ENCODE results near the gene MMP15.
"Not testable (repeated sequence)": the region's sequence is repeated elsewhere in the genome, so short reads cannot be mapped to it uniquely, and the experiment has no call there.

The MMP15 gene

DNA sequence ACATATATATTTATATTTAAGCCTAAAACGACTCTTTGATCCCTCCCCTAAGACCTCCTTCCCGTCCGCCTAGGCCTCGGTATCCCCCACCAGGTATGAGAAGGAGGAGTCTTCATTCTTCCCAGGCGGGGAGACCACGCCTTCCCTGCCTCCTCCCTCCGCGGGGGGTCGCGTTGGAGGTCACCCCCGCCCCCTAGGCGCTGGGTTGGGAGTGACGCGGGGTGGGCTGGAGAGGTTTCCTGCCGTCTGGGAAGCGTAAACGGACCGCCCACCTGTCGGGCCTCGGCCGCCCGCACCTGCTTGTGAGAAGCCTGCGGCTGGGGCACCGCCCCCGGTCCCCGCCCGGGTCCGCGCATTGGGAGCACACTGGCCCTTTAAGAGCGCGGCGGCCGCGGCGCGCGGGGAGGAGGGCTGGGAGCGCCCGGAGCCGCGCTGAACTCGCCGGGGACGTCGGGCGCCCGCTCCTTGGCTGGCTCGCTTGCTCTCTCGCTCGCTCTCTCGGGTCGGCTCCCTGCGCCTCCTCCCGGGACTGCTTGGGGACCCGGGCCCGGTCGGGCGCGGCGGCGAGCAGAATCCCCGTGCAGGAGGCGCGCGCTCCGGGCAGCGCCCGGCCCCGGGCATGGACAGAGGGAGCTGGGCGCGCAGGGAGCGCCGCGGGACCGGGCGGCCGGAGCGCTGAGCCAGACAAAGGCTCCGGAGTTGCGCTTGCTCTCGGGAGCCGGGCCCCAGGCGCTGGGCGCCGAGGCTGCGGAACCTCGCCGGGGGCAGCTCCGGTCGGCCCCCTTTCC, at the start of gene MMP15:
Gene MMP15, plus strand, starts transcription at position 404 of the 788 bp plus-strand sequence. CDS start 597 bp downstream, outside the sequence.
- no peak for FAIRE-seq

DNA sequence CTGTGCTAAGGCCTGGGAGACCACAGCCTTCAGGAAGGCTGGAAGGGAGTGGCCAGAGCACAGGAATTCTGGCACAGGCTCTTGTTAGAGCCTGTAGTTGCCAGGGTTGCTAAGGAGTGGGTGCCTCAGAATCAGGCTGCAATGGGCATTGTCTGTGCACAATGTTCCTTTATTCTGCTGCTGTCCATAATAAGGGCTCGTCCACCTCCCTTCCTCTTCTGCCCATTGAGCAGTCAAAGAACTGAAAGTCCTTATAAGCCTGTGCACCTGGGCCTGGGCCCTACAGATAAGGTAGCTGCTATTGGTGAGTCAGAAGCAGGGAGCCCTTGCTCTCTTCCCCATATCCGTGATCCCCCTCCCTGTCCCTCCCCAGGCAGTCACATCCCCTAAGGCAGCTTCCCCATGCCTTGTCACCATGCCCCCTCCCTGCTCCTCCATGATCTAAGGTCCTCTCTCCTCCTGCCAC, 49.2 kb upstream of the MMP15 start:
- no peak for FAIRE-seq

DNA sequence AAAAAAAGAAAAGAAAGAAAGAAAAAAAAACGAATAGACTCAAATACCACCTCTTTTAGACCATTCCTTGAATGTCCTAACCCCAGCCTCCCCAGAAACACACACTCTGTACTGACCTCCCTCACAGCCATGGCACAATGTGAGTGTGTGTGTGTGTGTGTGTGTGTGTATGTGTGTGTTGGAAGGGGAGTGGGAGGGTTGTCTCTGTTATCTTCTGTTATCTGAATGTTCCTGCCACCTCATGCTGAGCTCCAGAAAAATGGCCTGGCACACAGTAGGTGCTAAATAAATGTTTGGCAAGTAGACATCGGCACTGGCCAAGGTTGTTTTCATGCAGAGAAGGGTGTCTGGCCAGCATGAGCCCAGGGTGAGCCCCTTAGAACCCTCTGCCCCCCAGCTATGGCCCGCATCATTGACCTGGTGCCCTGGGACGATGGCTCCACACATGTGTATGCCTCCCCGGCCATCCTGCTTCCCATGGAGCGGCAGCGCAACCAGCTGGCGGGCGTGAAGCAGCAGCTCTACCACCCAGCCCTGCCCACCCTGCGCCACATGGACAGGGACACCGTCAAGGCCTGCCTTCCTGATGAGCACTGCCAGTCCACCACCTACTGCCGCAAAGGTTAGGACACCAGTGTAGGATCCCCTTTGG, 48.0 kb upstream of the MMP15 start:
- no peak for FAIRE-seq

DNA sequence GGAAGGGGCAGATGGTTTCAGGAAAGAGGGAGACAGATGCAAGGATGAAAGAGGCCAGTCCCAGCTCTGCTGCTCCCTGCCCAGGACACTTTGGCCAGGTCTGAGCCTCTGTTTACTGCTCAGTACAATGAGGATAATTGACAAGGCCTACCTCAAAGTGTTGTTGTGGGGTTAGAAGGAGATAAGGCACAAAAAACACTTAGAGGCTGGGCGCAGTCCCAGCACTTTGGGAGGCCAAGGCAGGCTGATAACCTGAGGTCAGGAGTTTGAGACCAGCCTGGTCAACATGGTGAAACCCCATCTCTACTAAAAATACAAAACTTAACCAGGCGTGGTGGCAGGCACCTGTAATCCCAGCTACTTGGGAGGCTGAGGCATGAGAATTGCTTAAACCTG, 47.5 kb upstream of the MMP15 start:
- FAIRE-seq = not testable (repeated sequence)

DNA sequence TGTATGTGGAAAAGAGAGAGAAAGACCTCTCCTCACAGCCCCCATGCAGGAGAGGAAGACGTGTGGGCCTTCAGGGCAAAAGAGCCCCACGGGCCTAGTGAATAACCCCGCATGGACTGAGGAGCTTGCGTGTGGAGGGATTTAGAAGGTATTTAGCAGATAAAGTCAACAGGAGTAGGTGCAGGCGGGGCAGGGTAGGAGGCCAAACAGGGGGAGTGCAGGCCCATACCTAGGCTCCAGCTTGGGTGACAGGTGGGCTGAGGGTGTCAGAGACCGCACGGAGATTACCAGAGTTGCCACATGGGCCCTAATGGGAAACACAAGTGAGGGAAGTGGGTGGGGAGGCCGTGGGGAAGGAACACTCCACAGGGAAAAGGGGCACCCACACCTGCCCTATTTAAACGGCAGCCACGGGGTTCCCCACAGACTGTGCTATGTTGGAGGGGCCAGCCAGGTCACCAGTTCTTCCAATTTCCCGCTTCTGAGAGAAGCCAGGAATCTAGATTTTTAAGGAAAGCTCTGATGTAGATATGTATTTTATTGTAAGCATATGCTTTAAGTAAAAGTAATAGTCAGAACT, 46.5 kb upstream of the MMP15 start:
- no peak for FAIRE-seq

DNA sequence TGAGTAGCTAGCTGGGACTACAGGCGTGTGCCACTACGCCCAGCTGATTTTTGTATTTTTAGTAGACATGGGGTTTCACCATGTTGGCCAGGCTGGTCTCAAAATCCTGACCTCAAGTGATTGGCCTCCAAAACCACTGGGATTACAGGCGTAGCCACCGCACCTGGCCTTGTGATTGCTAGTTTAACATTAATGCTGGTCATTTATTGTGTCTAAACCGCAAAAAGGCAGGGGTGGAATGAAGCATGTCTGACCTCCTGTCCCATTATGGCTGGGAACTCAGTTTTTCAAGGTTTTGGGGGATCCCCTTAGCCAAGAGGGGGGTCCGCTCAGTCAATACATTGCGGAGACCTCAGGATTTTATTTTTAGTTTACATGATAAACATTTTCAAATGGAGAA, 43.9 kb upstream of the MMP15 start:
- FAIRE-seq = no peak

DNA sequence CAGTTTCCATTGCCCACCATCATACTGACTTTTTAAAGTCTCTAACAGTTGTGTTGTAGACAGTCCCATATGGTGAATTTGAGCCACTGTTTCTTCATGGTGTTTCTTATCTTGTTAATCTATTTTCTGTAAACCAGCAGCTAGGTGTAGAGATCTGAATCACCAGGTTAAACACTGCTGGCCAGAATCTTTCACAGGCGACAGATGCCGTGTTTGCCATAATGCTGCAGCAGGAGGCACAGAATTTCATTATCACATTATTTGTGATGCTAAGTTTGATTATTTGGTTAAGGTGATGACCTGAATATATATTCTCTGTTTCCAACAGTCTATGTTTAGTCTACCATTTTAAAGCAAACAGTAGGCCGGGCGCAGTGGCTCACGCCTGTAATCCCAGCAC, 43.2 kb upstream of the MMP15 start:
- no peak for FAIRE-seq

DNA sequence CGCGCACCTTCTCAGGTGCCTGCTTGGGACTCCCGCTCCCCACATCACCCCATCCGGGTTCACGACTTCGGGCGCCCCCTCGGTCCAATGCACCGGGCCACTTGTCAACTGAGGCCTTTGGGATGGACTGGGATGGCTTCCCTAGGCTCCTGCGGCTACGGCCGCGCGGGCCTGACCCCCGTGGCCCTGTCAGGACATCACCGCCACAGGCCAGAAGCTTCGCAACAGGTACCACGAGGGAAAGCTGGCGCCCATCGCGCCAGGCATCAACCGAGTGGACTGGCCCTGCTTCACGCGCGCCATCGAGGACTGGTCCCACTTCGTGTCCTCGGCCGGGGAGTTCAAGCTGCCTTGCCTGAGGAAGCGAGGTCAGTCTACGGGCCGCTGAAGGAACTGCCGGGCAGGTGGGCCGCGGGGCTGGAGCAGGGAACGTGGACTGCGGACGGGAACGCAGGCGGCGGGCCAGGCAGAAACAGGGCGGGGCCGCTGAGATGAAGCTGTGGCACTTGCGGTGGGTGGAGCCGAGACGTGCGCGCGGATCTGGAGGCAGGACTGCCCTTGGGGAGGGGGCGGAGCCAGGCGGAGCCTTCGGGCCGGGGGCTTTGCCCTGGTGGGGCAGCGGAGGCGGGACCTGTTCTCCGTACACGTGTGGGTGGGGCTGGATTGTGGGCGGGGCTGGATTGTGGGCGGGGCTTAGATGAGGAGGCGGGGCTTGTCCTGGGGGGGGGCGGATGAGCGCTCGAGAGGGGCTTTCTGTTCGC, 40.9 kb upstream of the MMP15 start:
- FAIRE-seq = no peak

DNA sequence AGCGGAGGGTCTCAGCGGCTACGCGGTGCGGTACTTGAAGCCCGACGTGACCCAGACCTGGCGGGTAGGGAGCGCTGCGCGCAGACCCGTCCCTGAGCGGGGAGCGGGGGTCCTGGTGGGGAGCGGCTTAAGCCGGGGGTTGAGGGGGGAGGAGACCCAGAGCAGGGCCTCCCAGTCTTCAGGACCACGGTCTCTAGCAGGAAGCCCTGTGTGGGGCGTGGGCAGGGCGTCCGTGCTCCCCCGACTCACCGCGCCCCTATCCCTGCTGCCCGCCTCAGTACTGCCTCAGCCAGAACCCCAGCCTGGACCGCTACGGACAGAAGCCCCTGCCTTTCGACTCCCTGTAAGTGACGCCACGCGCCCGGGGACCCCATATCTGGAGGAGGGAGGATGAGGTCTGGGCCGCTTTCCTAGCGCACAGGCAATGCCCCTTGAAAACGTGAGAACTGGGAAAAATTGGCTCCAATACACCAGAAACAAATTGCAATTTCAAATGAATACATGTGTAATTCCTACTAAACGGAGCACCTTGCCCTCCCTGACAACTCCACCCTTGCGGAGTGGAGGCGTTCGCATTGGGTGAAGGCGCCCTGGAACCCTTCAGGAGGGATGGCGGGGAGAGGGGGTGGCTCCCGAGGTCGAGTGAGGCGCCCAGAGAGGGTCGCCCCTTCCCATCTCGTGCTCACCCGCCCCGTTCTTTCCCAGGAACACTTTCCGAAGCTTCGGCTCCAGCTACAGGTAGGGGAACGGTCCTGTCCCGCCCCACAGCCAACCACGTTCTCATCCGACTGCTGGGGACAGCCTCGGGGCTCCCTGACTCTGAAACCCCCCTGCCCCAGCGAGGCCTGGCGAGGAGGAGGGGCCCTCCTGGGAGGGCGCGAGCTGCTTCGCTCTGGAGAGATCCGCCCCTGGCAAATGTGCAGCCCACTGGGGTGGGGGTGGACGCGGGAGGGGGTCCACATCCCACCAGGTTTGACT, 40.1 kb upstream of the MMP15 start:
- FAIRE-seq = no peak

DNA sequence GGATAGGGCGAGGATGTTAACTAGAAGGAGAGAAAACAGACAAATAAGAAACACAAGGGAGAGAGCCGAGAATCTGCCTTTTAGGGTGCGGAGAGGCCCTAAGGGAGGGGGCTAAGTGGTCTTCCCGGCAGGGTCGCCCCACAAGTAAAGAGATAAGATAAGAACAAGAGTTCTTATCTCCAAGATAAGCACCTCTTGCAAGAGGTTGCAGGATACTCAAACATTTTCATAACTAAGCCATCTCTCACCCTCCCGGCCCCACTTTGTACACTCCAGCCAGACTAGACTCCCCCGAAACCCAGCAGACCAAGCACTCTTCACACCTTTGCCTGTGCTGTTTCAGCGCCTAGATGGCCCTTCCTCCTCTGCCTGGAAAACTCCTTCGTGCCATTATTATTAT, 39.4 kb upstream of the MMP15 start:
- FAIRE-seq = no peak

DNA sequence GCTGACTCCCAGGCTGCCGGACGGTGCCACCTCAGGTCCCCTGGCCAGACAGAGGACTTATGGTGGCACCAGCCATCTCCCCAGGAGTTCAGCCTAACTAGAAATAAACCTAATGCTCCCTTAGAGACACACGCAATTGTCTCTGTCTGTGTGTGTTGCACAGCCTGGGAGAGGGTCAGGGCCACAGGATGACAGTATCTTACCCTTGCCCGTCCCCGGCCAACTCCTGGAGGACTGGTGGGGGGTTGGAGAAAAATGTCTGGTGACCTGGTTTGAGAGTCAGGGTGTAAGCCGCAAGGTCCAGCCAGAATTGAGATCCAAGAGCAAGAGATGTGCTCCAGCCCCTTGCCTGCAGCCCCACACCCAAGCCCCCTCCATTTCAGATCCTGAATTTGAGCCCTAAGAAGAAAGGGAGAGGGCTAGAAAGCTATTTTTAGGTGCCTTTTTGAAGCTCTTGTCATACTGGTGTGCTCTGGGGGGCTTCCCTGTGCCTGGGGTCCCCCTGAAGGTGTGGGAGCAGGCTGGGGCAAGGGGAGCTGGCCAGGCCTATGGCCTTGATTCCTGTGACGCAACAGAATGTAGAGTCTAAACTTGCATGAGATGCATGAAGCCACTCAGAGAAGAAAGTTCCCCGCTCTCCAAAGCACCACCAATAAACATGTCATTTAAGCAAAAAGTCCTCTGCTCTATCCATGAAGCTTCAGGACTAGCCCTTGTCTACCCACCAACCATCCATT, 37.9 kb upstream of the MMP15 start:
- no peak for FAIRE-seq

DNA sequence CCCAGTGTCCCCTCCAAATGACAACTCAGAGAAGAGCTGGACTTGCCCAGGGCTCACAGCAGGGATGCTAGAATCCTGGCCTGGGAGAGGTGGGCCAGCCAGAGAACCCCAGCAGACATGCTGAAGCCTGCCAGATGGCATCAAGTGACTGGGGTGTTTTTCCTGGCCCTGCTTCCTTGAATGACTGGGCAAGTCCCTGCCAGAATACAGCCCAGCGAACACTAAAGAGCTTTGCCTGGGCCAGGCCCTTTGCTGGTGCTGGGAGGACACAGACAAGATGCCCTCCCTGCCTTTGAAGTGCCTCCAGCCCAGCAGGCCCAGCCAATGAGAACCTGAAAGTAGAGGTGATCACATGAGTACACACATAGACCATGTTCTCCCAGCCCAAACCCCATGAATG, 36.6 kb upstream of the MMP15 start:
- no peak for FAIRE-seq

DNA sequence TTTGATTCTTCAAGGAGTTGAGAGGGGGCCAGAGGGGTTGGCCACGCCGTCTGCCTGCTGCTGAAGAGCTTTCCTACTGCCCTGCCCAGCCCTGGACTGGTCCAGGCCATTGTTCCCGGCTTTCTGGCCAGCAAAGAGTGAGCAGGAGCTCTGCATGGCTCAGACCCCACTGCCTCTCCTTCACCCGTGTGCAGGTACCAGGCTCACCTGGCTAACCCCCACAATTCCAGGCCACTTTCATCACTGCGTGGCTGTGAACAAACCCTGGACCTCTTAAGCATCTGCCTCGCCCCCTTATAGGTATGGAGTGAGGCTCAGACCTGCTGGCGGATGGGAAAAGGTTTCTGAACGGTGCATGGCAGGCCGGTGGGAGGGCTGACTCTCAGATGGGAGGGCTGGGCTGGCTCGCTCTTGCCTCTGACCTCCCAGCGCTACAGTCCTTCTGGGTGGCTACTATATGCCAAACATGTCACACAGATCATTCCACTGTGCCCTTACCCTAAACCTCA, 33.9 kb upstream of the MMP15 start:
- FAIRE-seq = no peak

DNA sequence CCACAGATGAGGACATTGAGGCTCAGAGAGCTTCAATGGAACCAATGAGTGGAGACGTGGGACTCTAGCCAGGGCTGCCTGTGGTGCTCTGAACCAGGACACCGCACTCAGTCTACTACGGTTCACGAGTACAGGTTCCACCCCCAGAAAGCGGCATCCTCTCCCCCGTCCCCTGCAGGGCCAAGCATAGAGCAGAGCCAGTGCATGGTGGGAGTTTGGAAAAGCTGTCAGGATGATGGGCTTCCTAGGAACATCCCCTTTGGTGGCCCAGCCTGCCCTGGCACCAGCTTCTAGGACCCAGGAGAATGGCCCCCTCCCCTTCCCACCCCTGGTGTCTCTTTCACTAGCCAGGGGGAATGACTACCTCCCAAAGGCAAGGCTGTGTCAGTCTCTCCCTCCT, 33.5 kb upstream of the MMP15 start:
- no peak for FAIRE-seq

DNA sequence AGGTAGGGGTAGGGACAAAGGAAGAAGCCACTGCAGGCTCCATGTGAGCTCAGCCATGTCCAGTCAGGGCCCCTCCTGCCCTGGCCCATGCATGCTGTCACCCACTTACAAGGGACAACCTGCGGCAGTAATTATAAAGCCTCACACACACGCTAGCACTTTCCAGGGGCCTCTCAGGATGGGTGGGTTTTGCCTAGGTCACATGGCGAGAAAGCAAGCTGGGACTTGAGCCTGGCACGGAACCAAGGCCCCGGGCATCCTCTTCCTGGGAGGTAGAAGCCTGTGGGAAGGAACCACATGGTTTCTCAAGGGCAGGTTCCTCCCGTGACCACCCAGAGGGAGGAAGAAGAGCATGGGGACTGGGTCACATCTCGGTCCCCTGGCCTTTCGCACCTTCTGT, 32.1 kb upstream of the MMP15 start:
- no peak for FAIRE-seq

DNA sequence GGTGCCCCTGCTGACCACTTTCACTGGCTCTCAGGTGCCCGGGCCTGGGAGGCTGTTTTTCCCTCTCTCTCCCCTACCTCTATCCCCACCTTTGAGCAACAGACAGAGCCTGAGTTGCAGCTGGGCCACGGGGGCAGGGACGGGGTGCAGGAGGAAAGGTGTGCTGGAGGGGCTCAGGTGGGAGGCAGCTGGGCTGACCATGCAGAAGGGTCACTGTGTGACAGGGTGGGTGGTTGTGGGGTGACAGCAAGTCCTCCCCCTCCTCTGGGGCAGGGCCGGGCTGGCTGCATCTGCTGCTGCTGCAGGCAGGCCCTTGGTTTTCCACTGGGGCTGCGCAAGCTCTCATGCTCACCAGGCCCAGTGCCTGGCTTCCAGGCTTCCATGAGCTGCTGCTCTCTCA, 31.7 kb upstream of the MMP15 start:
- no peak for FAIRE-seq

DNA sequence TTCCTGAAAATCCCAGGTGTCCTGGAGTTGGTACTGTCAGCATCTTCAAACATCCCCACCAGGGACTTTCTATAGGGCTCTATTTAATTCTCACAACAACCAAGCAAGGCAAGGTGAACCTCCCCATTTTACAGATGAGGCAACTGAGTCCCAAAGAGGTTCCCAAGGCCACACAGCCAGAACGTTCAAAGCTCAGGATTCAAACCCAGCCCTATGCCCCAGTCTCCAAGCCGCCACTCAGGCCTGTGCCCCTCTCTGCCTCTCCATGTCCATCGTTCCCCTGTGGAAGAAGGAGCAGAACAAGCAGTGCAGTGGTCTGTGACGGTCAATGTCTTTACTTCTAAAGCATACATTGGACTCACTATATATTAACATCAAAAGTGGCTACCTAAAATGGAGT, 31.2 kb upstream of the MMP15 start:
- no peak for FAIRE-seq

DNA sequence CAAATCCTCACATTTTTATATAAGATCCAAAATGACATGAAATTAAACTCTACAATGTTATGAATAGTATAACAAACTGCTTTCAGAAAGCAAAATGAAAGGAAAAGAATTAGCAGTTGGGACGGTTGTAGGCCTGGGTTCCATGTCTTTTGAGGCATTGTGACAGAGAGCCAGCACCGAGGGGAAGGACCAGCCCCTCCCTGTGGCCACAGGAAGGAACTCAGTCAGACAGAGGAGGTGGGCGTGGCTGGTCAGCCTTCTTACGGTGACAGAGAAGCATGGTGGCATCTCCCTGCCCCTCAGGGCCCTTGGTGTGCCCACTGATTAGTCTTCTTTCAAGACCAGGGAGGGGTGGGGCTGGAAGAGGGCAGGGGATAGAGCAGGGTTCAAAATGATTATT, 30.8 kb upstream of the MMP15 start:
- FAIRE-seq = no peak

DNA sequence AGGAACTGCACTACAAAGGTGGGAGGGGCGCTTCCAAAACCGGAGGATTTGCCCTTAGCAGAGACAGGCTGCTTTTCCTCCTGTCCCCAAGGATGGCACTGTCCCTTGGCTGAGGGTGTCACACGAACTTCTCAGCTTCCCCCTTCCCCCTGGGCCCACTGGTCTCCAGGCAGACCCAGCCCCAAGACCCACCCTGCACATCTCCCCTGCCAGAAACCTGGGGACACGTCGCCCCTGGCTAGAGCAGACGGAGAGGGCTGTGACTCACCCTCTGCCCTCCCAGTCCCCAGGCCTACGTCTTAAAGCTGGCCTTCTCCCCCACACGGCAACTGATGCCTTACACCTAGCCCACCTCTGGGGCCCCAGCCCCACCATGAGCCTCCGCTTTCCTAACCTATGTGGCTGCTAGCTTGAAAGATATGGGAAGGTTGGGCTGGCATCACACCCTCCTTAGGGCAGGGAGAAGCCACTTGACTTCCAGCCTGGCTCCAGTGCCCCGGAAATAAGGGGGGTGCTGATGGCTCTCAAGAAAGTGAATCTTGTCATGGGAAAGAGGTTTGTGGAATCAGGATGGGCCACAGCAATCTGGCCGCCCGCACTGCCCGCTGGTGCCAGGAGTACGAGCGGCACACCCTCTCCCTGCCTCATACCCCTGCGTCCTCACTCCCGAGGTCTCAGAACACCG, 29.7 kb upstream of the MMP15 start:
- no peak for FAIRE-seq

DNA sequence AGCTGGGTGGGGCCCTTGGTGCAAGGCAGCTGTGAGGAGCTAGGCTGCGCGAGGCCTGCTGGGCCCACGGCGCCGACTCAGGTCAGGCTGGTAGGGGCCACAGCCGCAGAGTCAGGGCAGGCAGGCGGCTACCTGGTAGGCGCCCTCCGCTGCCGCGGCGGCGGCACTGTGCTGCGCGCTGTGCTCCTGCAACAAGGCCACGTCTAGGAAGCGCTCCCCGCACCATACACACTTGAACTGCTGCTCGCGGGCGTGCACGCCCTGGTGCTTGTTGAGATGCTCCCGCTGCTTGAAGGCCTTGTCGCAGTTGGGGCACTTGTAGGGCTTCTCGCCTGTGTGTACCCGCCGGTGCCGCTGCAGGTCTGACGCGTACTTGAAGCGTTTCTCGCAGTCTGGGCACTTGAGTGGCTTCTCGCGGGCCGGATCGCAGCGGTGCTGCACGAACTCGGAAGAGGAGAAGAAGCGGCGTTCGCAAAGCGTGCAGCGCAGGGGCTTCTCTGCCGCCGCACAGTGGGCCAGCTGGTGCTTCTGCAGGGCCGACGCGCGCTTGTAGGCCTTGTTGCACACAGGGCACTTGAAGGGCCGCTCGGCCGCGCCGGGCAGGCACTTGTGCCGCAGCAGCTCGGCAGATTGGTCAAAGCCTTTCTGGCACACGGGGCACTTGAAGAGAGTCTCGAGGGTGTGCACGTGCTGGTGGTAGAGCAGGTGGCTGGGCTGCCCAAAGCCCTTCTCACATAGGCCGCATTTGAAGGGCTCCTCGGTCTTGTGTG, 29.0 kb upstream of the MMP15 start:
- FAIRE-seq = no peak
